Cardiac fibroblast (primary cell): Measurements from ENCODE around the gene DYNC1I1.
A peak's percentile ranks its signal among the peaks of the same experiment; 100 is the strongest.

Experiments used
- DNase-seq, 2 donors: peaks; one replicate each; pipeline versions ENCODE4 v3.0.0 to v3.0.0-alpha.2; 2010; ENCODE audit warnings: low read depth in 2 of 2
- H3K4me3 ChIP-seq, 2 donors: replicated peaks in 1 of 2; 1 replicate in 1 of 2; 2 replicates in 1 of 2; pipeline ENCODE4 v1.5.1; 2011; ENCODE audit warnings: low read depth in 2 of 2, low read length in 2 of 2, mild to moderate bottlenecking in 2 of 2, moderate library complexity in 1 of 2
- TF ChIP-seq, protein P1 (sequence below): IDR thresholded peaks from one replicate; pipeline ENCODE4 v1.5.1; 2011; ENCODE audit warnings: low read depth, mild to moderate bottlenecking, low read length, inconsistent platforms

The DYNC1I1 gene

DNA sequence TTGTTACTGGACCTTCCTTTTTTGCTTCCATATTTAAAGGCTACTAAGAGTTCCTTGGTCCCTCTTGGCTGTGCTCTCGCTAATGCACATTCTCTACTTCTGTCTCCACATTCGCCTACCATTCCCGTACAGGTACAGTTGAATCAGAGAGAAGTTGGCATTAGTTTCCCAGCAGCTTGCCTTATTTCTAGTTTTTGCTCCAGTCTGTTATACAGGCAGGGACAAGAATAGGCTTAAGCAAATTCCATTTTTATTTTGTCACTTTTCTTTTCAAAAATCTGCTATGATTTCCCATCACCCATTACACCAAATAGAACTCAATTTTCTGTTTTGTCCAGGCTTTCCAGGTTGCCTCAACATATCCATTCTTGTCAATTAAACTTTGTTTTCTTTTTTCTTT, 29.9 kb downstream of the DYNC1I1 start:
- H3K4me3 ChIP-seq, result no peak overlapping the region
- DNase-seq, result no peak
- TF ChIP-seq, protein P1, sequence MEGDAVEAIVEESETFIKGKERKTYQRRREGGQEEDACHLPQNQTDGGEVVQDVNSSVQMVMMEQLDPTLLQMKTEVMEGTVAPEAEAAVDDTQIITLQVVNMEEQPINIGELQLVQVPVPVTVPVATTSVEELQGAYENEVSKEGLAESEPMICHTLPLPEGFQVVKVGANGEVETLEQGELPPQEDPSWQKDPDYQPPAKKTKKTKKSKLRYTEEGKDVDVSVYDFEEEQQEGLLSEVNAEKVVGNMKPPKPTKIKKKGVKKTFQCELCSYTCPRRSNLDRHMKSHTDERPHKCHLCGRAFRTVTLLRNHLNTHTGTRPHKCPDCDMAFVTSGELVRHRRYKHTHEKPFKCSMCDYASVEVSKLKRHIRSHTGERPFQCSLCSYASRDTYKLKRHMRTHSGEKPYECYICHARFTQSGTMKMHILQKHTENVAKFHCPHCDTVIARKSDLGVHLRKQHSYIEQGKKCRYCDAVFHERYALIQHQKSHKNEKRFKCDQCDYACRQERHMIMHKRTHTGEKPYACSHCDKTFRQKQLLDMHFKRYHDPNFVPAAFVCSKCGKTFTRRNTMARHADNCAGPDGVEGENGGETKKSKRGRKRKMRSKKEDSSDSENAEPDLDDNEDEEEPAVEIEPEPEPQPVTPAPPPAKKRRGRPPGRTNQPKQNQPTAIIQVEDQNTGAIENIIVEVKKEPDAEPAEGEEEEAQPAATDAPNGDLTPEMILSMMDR, result no peak

DNA sequence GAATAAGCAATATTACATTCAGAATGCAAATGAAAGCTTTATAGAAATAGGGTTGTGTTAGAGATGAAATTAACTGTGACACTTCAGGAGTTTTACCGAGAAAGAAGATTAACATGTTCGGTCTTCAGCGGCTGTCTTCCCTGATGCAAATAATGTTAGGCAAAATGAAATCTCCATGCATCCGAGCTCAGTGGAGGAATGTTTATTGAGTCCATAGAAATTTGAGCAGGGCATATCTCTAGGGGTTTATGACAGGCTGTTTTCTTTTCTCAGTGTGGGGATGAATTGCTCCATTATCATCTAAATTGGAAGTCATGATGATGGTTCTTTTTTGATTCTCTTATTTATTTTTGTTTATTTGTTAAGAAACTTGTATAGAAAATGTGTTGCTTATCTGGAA, 31.7 kb downstream of the DYNC1I1 start:
- no peak overlapping the region for H3K4me3 ChIP-seq
- TF ChIP-seq, protein P1, result no peak

DNA sequence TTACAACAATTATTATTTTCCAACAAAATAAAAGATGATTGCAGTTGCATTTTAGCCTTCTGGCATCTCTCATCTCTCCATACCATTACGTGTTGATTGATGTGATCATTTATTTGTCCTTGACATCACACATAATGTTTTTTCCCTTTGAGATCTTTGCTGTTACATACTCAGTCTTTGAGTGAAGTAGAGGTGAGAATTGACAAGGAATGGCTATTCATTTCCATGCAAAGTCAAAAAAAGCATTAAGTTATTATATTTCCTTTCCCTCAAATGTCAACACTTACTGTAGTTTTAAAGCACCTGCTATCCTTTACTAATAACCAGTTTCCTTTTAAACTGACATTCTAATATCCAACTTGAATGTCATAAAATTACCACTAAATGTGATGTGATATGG, 33.6 kb downstream of the DYNC1I1 start:
- DNase-seq, result no peak
- TF ChIP-seq, protein P1, result no peak
- no peak overlapping the region for H3K4me3 ChIP-seq

More for the DNA sequence above, 31.7 kb downstream of the DYNC1I1 start:
- DNase-seq, result no peak

DNA sequence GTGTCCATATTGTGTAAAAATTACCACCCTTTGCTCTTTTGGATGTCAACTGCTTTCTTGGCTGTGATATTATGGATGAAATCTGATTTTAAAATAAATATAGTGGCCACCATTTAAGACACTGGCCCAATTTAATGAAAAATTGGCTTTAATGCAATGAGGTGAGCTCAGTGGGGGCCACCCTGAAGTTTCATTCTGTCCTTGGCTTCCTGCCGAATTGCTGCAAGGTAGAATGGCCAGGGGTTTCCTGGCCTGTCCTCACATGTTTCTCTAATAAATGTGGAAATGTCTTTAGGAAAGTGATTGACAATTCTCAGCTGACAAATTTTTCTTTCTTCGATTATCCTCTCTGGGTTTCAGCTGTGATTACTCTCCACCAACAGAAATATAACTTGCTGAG, 36.0 kb downstream of the DYNC1I1 start:
- no peak overlapping the region for H3K4me3 ChIP-seq
- DNase-seq, result no peak
- TF ChIP-seq, protein P1, result no peak

DNA sequence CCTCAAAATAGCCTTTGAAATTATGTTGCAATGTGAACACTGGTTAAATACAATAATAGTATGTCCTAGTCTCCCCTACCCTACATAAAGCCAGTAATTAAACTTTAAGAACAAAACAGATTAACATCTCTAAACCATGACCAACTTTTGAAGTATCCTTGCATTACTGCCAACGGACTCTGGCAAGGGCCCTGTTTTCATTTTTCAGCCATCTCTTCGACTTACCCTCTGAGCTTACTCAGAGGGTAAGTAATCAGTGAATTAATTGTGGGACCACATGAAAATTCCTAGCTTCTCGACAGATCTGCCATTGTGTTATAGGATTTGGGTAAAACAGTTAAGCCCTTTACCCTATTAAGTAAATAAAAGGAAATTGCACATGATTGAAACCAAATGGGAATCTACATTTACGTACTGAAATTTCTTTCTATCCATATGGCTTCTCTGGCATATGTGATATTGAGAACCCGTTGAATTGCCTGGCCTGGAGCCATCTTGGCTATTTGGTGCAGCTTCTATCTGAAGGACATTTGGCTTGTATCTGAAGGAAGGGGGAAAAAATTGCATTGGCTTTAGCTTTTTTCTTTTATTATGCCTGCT, 39.6 kb downstream of the DYNC1I1 start:
- no peak overlapping the region for H3K4me3 ChIP-seq
- peak in 1 of 2 donors; percentile 10 for DNase-seq
- TF ChIP-seq, protein P1, result no peak

DNA sequence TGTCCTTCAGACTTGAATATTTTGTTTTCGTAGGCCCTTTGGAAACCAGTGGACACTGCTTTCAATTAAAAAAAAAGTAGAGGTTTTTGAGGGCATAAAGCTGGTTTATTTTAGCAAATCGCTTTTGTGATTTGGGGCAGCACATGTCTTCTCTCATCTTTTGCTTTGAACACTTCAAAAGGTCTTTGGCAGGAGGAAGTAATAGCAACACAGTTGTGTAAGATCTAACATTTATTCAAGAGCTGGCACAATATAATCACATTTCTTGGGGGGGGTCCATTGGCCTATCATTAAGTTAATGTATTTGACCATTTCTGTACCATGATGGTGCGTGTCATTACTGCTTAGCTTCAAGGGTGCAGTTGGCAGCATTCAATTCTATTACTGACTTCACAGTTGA, 42.4 kb downstream of the DYNC1I1 start:
- DNase-seq, result no peak
- TF ChIP-seq, protein P1, result no peak
- no peak overlapping the region for H3K4me3 ChIP-seq
